GM12864 (cell line): ENCODE results near the gene PYGL.

Experiments used
- DNase-seq: peaks from one replicate; pipeline ENCODE4 v3.0.0-alpha.2; 2011; ENCODE audit warnings: low read depth
- H3K4me3 ChIP-seq: 2 replicates; pipeline ENCODE4 v1.5.1; 2011; ENCODE audit warnings: mild to moderate bottlenecking, low read depth, low read length, control low read depth
- TF ChIP-seq, protein P1 (sequence below): IDR thresholded peaks from 2 replicates; pipeline ENCODE4 v1.5.1; 2011; ENCODE audit warnings: low read depth, mild to moderate bottlenecking, moderate library complexity, low read length, control low read depth, inconsistent platforms; ENCODE audit errors: missing control alignments

The PYGL gene

GRCh38 chr14:50978529-50978871 lies 34.2 kb upstream of the PYGL start:
- no peak for DNase-seq
- no peak overlapping the region for H3K4me3 ChIP-seq
- TF ChIP-seq, protein P1, sequence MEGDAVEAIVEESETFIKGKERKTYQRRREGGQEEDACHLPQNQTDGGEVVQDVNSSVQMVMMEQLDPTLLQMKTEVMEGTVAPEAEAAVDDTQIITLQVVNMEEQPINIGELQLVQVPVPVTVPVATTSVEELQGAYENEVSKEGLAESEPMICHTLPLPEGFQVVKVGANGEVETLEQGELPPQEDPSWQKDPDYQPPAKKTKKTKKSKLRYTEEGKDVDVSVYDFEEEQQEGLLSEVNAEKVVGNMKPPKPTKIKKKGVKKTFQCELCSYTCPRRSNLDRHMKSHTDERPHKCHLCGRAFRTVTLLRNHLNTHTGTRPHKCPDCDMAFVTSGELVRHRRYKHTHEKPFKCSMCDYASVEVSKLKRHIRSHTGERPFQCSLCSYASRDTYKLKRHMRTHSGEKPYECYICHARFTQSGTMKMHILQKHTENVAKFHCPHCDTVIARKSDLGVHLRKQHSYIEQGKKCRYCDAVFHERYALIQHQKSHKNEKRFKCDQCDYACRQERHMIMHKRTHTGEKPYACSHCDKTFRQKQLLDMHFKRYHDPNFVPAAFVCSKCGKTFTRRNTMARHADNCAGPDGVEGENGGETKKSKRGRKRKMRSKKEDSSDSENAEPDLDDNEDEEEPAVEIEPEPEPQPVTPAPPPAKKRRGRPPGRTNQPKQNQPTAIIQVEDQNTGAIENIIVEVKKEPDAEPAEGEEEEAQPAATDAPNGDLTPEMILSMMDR, result no peak

GRCh38 chr14:50977863-50978528 lies 33.7 kb upstream of the PYGL start:
- no peak for DNase-seq

DNA sequence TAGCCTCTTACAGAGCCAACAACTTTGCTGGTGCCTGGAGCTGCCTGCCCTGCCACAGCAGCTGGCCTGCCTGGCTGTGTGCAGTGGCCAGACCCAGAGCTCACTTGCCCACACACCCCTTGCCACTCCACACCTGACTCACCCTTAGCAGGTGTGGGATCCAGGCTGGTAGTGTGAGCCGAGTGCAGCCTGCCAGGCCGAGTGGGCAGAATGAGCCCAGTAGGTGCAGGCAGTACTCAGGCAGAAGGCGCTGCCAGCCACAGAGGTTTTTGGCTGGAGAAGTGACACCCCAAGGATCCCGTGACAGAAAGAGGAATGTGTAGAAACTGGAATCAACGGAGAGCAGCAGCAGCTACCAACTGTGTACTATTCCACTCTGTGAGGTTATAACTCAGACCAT lies 29.8 kb upstream of the PYGL start:
- no peak overlapping the region for H3K4me3 ChIP-seq
- TF ChIP-seq, protein P1, result no peak
- no peak for DNase-seq

More at GRCh38 chr14:50977863-50978528, 33.7 kb upstream of the PYGL start:
- H3K4me3 ChIP-seq, result no peak overlapping the region
- TF ChIP-seq, protein P1, result no peak

DNA sequence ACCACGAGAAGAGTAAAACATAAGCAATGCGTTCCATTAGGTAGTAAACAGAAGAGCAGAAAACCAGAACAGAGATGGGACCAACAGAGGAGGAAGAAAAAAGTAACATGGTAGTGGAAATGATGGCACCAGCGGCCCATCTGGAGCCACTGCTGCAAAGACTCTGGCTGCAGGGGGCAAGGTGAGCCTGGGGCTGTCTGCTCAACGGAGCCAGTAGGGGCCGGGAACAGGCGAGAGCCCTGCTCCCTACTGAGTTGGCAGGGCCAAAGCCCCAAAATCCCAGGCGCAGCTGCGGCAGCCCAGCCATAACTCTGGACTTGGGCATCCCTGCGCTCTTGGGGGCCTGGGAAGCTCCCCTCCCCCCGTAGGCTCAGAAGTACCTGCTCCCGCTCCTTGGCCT lies 28.5 kb upstream of the PYGL start:
- no peak overlapping the region for H3K4me3 ChIP-seq
- TF ChIP-seq, protein P1, result no peak
- DNase-seq, result no peak

- TF ChIP-seq, protein P1, result no peak
- no peak overlapping the region for H3K4me3 ChIP-seq
- DNase-seq, result no peak
Observed at GRCh38 chr14:50970886-50971781, 26.9 kb upstream of the PYGL start.

DNA sequence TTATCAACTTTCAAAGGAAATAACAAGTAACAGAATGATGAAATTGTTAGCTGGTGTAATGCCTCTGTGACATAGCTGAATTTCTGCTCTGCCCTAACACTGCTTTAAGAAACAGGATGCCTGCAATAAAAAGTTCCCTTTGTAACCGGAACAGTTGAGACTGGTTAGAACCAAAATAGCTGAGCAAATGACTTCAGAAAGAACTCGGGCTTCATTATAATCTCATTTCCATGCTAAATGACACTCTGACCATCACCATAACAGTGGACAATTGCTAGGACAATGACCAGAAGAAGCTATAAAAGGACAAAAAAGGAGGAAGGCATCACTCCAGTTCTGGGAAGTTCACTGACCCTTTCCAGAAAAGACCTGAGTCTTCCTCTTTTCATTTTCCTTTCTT lies 23.5 kb upstream of the PYGL start:
- DNase-seq, result no peak
- H3K4me3 ChIP-seq, result no peak overlapping the region
- TF ChIP-seq, protein P1, result no peak
